ENCODE results near the gene COPS9. TPM values are rescaled to one million over a fixed set of nuclear protein-coding genes. Genes with fewer than 3 reads are reported as not detected.

COPS9 gene
- total RNA-seq, 6 donors from 2014 or later: 97.2 to 141 (median 129) TPM

GRCh38 chr2:240169486-240170353 lies 33.6 kb upstream of the COPS9 start:
- DNase-seq (no peak), ATAC-seq (ENCODE audit: low FRiP score in 2 of 2) (no peak)

GRCh38 chr2:240168546-240169361 lies 32.6 kb upstream of the COPS9 start:
- ATAC-seq (ENCODE audit: low FRiP score in 2 of 2) (peak in 1 of 2 donors; percentile 2), DNase-seq (no peak)
- Histone ChIP-seq H3K36me3 (no peaks in the 10 kb centered on the region), H3K27me3 (no peaks in the 10 kb centered on the region), H3K4me1 (no peaks in the 10 kb centered on the region), H3K4me3 (no peak overlapping the region), H3K9me3 (no peaks in the 10 kb centered on the region), H3K27ac (no peak overlapping the region)
- 79 to 84% methylated on average over 17 to 26 of the region's 26 CpGs for WGBS, 2 donors
- TF ChIP-seq POLR2A (IDR thresholded peaks at IDR 0.05): no peak
- no peak for TF ChIP-seq POLR2AphosphoS5 (IDR thresholded peaks at IDR 0.05)
- no peak for TF ChIP-seq CTCF (IDR thresholded peaks at IDR 0.05)
- no peak for TF ChIP-seq EP300 (IDR thresholded peaks at IDR 0.05)

More at GRCh38 chr2:240169486-240170353, 33.6 kb upstream of the COPS9 start:
- no peaks in the 10 kb centered on the region for H3K9me3 ChIP-seq
- no peaks in the 10 kb centered on the region for H3K36me3 ChIP-seq
- no peak overlapping the region for H3K4me3 ChIP-seq
- TF ChIP-seq CTCF (IDR thresholded peaks at IDR 0.05) (no peak), POLR2AphosphoS5 (IDR thresholded peaks at IDR 0.05) (no peak), EP300 (IDR thresholded peaks at IDR 0.05) (no peak), POLR2A (IDR thresholded peaks at IDR 0.05) (no peak)
- H3K27me3 ChIP-seq: no peaks in the 10 kb centered on the region
- WGBS, 2 donors: 76 to 92% methylated on average over 6 to 15 of the region's 15 CpGs
- H3K4me1 ChIP-seq: no peaks in the 10 kb centered on the region
- H3K27ac ChIP-seq: no peak overlapping the region

GRCh38 chr2:240168041-240168440 lies 31.9 kb upstream of the COPS9 start:
- WGBS, 2 donors: 80% methylated on average over 14 to 15 of the region's 18 CpGs
- H3K4me3 ChIP-seq: no peak overlapping the region
- H3K36me3 ChIP-seq: no peaks in the 10 kb centered on the region
- no peak overlapping the region for H3K27ac ChIP-seq
- H3K27me3 ChIP-seq: no peaks in the 10 kb centered on the region
- H3K9me3 ChIP-seq: no peaks in the 10 kb centered on the region
- TF ChIP-seq EP300 (IDR thresholded peaks at IDR 0.05) (no peak), POLR2AphosphoS5 (IDR thresholded peaks at IDR 0.05) (no peak), POLR2A (IDR thresholded peaks at IDR 0.05) (no peak), CTCF (IDR thresholded peaks at IDR 0.05) (no peak)
- H3K4me1 ChIP-seq: no peaks in the 10 kb centered on the region
- DNase-seq (no peak), ATAC-seq (ENCODE audit: low FRiP score in 2 of 2) (no peak)

GRCh38 chr2:240167588-240167880 lies 31.4 kb upstream of the COPS9 start:
- Histone ChIP-seq H3K27me3 (no peaks in the 10 kb centered on the region), H3K9me3 (no peaks in the 10 kb centered on the region), H3K27ac (no peak overlapping the region), H3K36me3 (no peaks in the 10 kb centered on the region), H3K4me1 (no peaks in the 10 kb centered on the region), H3K4me3 (no peak overlapping the region)
- no peak for ATAC-seq (ENCODE audit: low FRiP score in 2 of 2)
- WGBS, 2 donors: 0 to 94% methylated on average over 1 to 9 of the region's 9 CpGs
- no peak for DNase-seq
- no peak for TF ChIP-seq POLR2A (IDR thresholded peaks at IDR 0.05)
- TF ChIP-seq CTCF (IDR thresholded peaks at IDR 0.05): no peak
- no peak for TF ChIP-seq POLR2AphosphoS5 (IDR thresholded peaks at IDR 0.05)
- no peak for TF ChIP-seq EP300 (IDR thresholded peaks at IDR 0.05)
